Colonic mucosa (tissue), 4 donors: Measurements from ENCODE around the gene IGF2R. TPM values are rescaled to one million over a fixed set of nuclear protein-coding genes. Genes with fewer than 3 reads are reported as not detected.

ENCODE experiments used
- DNase-seq: peaks from one replicate; pipeline ENCODE4 v3.0.0-alpha.2; 2020
- H3K27ac ChIP-seq: fragments of 200-600 bp; one replicate; pipeline ENCODE4 v1.8.0; 2021
- H3K27me3 ChIP-seq: fragments of 200-600 bp; one replicate; pipeline ENCODE4 v1.8.0; 2021
- H3K36me3 ChIP-seq: fragments of 200-600 bp; one replicate; pipeline ENCODE4 v1.8.0; 2021
- H3K4me1 ChIP-seq: fragments of 200-600 bp; one replicate; pipeline ENCODE4 v1.8.0; 2021; ENCODE audit warnings: mild to moderate bottlenecking
- H3K4me3 ChIP-seq: fragments of 200-600 bp; one replicate; pipeline ENCODE4 v1.8.0; 2021
- H3K9ac ChIP-seq, 2 donors: one replicate each; pipeline ENCODE4 v1.7.0; 2013; ENCODE audit warnings: control low read depth in 2 of 2, low read depth in 2 of 2, low read length in 2 of 2
- H3K9me3 ChIP-seq: fragments of 200-600 bp; one replicate; pipeline ENCODE4 v1.8.0; 2021
- intact Hi-C: fragments of 100-400 bp; cut with DNase I; formaldehyde crosslinking; loops from one replicate; pipeline ENCODE4 v1.14.1; 2022
- total RNA-seq, 2 donors: library from RNA; stranded (reverse); fragmentation: NEBNext Ultra II Directional in 1 of 2; extraction: Animal tissue kit (Norgen Biotek cat#: 25700) in 1 of 2; gene quantifications; one replicate each; pipeline ENCODE4 v1.2.1, GENCODE V29; 2021
- TF ChIP-seq, protein P1 (sequence below): fragments of 200-600 bp; IDR thresholded peaks from one replicate; pipeline ENCODE4 v1.8.0; 2022; ENCODE audit warnings: antibody characterized with exemption, mild to moderate bottlenecking
- donor health status: healthy.
- donor health status: DM: no; HTN: no; CAD: no.
- donor health status: DM: no; HTN: no; CAD: no.

Gene IGF2R
- total RNA-seq, 2 donors from 2014 or later, result 73.8 to 84.4 TPM

DNA sequence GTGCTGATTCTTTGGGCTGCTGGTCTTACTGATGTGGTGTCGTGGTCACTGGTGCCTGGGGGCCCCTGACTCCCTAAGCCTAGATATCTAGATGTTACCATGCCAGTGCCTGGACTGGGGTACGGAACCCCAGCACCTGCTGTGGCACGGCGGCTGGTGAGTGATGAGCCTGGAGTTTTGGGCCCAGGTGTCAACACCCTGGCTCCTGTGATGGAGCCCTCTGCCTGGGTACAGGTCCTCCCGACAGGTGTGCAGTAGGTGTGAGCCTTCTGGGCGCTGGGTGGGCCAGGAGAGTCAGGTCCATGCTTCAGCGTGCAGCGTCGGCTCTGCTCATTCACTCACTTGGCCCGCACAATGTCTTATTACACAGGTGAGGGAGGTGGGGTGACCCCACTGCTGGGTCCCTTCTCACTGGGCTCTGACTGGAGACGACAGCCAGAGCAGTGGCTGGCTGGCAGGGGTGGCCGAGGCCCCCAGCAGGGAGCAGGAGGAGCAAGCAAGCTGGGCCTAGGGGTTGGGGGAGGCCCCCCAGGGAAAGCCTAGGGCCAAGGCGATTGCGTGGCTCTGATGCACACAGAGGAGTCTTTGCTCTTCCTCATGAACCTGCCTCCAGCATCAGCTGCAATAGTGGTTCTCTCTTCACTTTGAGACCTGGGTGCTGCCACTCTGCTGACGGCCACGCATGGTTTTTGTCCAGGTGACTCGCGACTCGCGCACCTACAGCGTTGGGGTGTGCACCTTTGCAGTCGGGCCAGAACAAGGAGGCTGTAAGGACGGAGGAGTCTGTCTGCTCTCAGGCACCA, 110.2 kb downstream of the IGF2R start:
- no peak for DNase-seq
- peaks cover 27% of the 10 kb centered on the region for H3K36me3 ChIP-seq
- no peak overlapping the region for H3K9ac ChIP-seq
- no peak overlapping the region for H3K27ac ChIP-seq
- H3K4me3 ChIP-seq, result no peak overlapping the region
- H3K27me3 ChIP-seq, result no peaks in the 10 kb centered on the region
- TF ChIP-seq, protein P1, sequence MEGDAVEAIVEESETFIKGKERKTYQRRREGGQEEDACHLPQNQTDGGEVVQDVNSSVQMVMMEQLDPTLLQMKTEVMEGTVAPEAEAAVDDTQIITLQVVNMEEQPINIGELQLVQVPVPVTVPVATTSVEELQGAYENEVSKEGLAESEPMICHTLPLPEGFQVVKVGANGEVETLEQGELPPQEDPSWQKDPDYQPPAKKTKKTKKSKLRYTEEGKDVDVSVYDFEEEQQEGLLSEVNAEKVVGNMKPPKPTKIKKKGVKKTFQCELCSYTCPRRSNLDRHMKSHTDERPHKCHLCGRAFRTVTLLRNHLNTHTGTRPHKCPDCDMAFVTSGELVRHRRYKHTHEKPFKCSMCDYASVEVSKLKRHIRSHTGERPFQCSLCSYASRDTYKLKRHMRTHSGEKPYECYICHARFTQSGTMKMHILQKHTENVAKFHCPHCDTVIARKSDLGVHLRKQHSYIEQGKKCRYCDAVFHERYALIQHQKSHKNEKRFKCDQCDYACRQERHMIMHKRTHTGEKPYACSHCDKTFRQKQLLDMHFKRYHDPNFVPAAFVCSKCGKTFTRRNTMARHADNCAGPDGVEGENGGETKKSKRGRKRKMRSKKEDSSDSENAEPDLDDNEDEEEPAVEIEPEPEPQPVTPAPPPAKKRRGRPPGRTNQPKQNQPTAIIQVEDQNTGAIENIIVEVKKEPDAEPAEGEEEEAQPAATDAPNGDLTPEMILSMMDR, result no peak
- intact Hi-C loops, result no loop called here
- H3K9me3 ChIP-seq, result no peaks in the 10 kb centered on the region
- no peaks in the 10 kb centered on the region for H3K4me1 ChIP-seq

DNA sequence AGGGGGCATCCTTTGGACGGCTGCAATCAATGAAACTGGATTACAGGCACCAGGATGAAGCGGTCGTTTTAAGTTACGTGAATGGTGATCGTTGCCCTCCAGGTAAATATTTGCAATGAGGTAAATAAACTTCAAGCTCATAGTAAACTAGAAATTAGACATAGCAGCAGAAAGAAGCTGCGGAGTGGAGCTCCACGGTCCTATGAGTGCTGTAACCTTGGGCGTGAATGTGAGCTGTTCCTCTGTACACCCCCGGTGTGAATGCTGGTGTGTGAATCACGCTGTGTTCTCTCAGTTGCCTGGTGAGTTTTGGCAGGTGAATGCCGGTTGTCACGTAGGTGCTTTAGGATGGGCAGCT, 110.8 kb downstream of the IGF2R start:
- TF ChIP-seq, protein P1, result no peak
- Histone ChIP-seq H3K9ac (no peak overlapping the region), H3K36me3 (peaks cover 25% of the 10 kb centered on the region), H3K4me1 (no peaks in the 10 kb centered on the region), H3K27ac (no peak overlapping the region), H3K9me3 (no peaks in the 10 kb centered on the region), H3K27me3 (no peaks in the 10 kb centered on the region), H3K4me3 (no peak overlapping the region)
- no peak for DNase-seq
- intact Hi-C loops, result loop anchor here (10.0 kb wide), 1 partner anchor 215 kb away; no protein-coding TSS in a partner anchor

DNA sequence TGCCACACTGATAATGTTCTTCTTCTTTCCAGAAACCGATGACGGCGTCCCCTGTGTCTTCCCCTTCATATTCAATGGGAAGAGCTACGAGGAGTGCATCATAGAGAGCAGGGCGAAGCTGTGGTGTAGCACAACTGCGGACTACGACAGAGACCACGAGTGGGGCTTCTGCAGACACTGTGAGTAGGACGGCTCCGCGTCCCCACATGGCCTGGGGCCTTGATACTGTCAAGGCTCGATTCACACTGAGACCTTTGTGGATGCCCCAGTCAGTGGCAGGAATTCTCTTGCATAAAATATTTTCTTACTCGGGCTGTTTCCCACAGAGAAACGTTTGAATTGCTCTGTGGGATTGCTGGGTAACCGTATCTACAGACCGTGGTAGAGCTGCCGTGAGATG, 111.2 kb downstream of the IGF2R start:
- TF ChIP-seq, protein P1, result no peak
- intact Hi-C loops, result loop anchor here (10.0 kb wide), 1 partner anchor 215 kb away; no protein-coding TSS in a partner anchor
- Histone ChIP-seq H3K27ac (no peak overlapping the region), H3K4me3 (no peak overlapping the region), H3K4me1 (no peaks in the 10 kb centered on the region), H3K36me3 (peaks cover 25% of the 10 kb centered on the region), H3K27me3 (no peaks in the 10 kb centered on the region), H3K9ac (no peak overlapping the region), H3K9me3 (no peaks in the 10 kb centered on the region)
- DNase-seq, result no peak

DNA sequence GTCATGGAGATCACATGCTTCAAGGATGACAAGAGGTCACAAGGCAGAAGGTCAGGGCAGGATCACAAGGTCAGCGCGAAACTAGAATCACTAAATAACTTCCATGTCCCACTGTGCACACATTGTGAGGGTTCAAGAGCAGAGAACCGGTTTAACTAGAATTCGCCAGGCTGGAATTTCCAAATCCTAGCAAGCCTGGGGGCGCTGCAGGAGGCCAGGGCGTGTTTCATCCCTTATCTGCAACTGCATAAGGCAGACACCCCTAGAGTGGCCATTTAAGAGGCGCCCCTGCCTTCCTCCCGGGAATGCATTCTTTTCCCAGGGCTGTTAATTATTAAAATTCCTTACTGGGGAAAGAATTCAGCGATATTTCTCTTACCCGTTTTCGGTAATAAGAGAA, 112.5 kb downstream of the IGF2R start:
- TF ChIP-seq, protein P1, result no peak
- no peak overlapping the region for H3K27ac ChIP-seq
- no peaks in the 10 kb centered on the region for H3K9me3 ChIP-seq
- H3K36me3 ChIP-seq, result peaks cover 25% of the 10 kb centered on the region
- intact Hi-C loops, result loop anchor here (10.0 kb wide), 1 partner anchor 217 kb away; no protein-coding TSS in a partner anchor
- no peak overlapping the region for H3K9ac ChIP-seq
- no peaks in the 10 kb centered on the region for H3K4me1 ChIP-seq
- no peak for DNase-seq
- no peaks in the 10 kb centered on the region for H3K27me3 ChIP-seq
- H3K4me3 ChIP-seq, result no peak overlapping the region

DNA sequence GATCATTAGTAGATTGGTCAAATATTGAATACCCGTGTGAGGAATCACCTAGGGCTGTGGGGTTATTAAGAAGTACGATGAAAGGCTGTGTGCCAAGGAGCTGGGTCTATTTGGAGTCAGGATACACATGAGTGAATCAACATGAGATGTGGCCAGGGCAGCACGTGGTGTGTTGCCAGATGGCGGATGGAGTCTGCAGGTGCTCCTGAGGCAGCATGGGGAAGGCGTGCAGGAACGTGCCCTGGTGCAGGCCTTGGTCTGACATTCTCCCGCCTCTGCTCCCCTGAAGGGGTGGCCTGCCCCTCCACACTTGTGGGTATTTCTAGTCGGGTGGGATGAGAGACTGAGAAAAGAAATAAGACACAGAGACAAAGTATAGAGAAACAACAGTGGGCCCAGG, 113.7 kb downstream of the IGF2R start:
- no peak overlapping the region for H3K4me3 ChIP-seq
- H3K36me3 ChIP-seq, result peaks cover 19% of the 10 kb centered on the region
- no peaks in the 10 kb centered on the region for H3K4me1 ChIP-seq
- DNase-seq, result no peak
- no peak overlapping the region for H3K27ac ChIP-seq
- no peaks in the 10 kb centered on the region for H3K27me3 ChIP-seq
- H3K9ac ChIP-seq, result no peak overlapping the region
- no peaks in the 10 kb centered on the region for H3K9me3 ChIP-seq
- intact Hi-C loops, result loop anchor here (10.0 kb wide), 1 partner anchor 218 kb away; no protein-coding TSS in a partner anchor
- TF ChIP-seq, protein P1, result no peak
